K562 (cell line): Measurements from ENCODE around the gene MICALL2. TPM values are rescaled to one million over a fixed set of nuclear protein-coding genes. Genes with fewer than 3 reads are reported as not detected.

Experiments used
- ADNP ChIP-seq: fragments of 200-800 bp; sonication (Bioruptor generic); IDR thresholded peaks from 2 replicates; pipeline ENCODE4 v1.6.1; 2016; ENCODE audit warnings: missing genetic modification characterization, missing compliant biosample characterization
- E2F1 ChIP-seq: sonication (generic); formaldehyde crosslinking; IDR thresholded peaks from 2 replicates; pipeline ENCODE4 v1.8.1; 2023; ENCODE audit warnings: mild to moderate bottlenecking, missing genetic modification reagents, moderate library complexity
- GATA2 ChIP-seq: sonication (generic); formaldehyde crosslinking; IDR thresholded peaks from 2 replicates; pipeline ENCODE4 v1.4.0; 2020; ENCODE audit warnings: mild to moderate bottlenecking, missing genetic modification reagents
- MCM3 ChIP-seq: fragments of 450-650 bp; IDR thresholded peaks from 2 replicates; pipeline ENCODE4 v1.6.1; 2016
- NEUROD1 ChIP-seq: fragments of 150-350 bp; IDR thresholded peaks from 2 replicates; pipeline ENCODE4 v1.6.1; 2014; ENCODE audit warnings: borderline replicate concordance, low read length, low read depth; ENCODE audit not compliant: partially characterized antibody
- NFXL1 ChIP-seq: fragments of 450-650 bp; formaldehyde crosslinking; IDR thresholded peaks from 2 replicates; pipeline ENCODE4 v1.4.0; 2021; ENCODE audit warnings: mild to moderate bottlenecking
- PPARD ChIP-seq: fragments of 250-450 bp; sonication (Bioruptor Pico); IDR thresholded peaks from 2 replicates; pipeline ENCODE4 v1.8.0; 2022; ENCODE audit warnings: inconsistent platforms, mild to moderate bottlenecking, moderate library complexity
- SP1 ChIP-seq: sonication (generic); formaldehyde crosslinking; IDR thresholded peaks from 2 replicates; pipeline ENCODE4 v1.8.1; 2022; ENCODE audit warnings: mild to moderate bottlenecking, missing genetic modification reagents
- SP2 ChIP-seq: IDR thresholded peaks from 2 replicates; pipeline ENCODE4 v1.6.1; 2011; ENCODE audit warnings: mild to moderate bottlenecking, low read depth, low read length, moderate library complexity; ENCODE audit not compliant: poor library complexity, severe bottlenecking; ENCODE audit errors: extremely low read depth
- TAF1 ChIP-seq: IDR thresholded peaks from 2 replicates; pipeline ENCODE4 v1.6.1; 2011; ENCODE audit warnings: mild to moderate bottlenecking, low read length, moderate library complexity; ENCODE audit not compliant: insufficient read depth, control insufficient read depth, severe bottlenecking; ENCODE audit errors: extremely low read depth
- TOE1 ChIP-seq, 2 experiments: fragments of 450-650 bp in 1 of 2; sonication (generic) in 1 of 2; formaldehyde crosslinking in 1 of 2; IDR thresholded peaks; 2 replicates each; pipeline versions ENCODE4 v1.7.1 to v1.8.0; 2016 to 2022; ENCODE audit warnings: borderline replicate concordance in 2 of 2, mild to moderate bottlenecking in 2 of 2, antibody characterized with exemption in 1 of 2, inconsistent platforms in 1 of 2, low read depth in 1 of 2, missing genetic modification reagents in 1 of 2, moderate library complexity in 1 of 2
- UBTF ChIP-seq, 2 experiments: IDR thresholded peaks; 2 replicates each; pipeline ENCODE4 v1.6.1; 2012; ENCODE audit warnings: improper control_type of control experiment in 2 of 2, low read depth in 2 of 2, low read length in 2 of 2, borderline replicate concordance in 1 of 2
- WHSC1 ChIP-seq: IDR thresholded peaks from one replicate; pipeline ENCODE4 v1.6.1; 2012; ENCODE audit warnings: low read length, control low read depth, inconsistent platforms
- ZKSCAN1 ChIP-seq: fragments of 150-350 bp; IDR thresholded peaks from 2 replicates; pipeline ENCODE4 v1.6.1; 2016; ENCODE audit warnings: low read depth, low read length
- ZNF324 ChIP-seq: fragments of 250-450 bp; sonication (Bioruptor Pico); IDR thresholded peaks from 2 replicates; pipeline ENCODE4 v1.4.0; 2020; ENCODE audit warnings: mild to moderate bottlenecking
- ZNF512 ChIP-seq: IDR thresholded peaks from 2 replicates; pipeline ENCODE4 v1.6.1; 2016; ENCODE audit warnings: missing genetic modification characterization, missing compliant biosample characterization
- ZNF583 ChIP-seq: fragments of 250-450 bp; sonication (Bioruptor Pico); IDR thresholded peaks from 2 replicates; pipeline ENCODE4 v1.4.0; 2020
- ZNF717 ChIP-seq: fragments of 250-450 bp; sonication (Bioruptor Pico); IDR thresholded peaks from 2 replicates; pipeline ENCODE4 v1.5.0; 2021
- polyA plus RNA-seq, 8 experiments: library from polyadenylated mRNA; depleted of rRNA in 4 of 8; stranded (reverse) in 5 of 8; unstranded in 3 of 8; fragments of >200 nt; fragmentation: Nextera tagmentation in 2 of 8; fragmentation: Illumina TruSeq in 1 of 8; extraction: Ambion mirVana in 2 of 8; extraction: Trizol in 1 of 8; gene quantifications; 2 replicates each; pipeline versions ENCODE4 v1.2.1 to v1.2.3, GENCODE V29; 2011 to 2014; ENCODE audit warnings: inconsistent platforms in 1 of 8, missing spikeins in 1 of 8
- total RNA-seq, 7 experiments: library from RNA; depleted of rRNA in 6 of 7; stranded (reverse); fragments of >200 nt in 6 of 7; fragmentation: Illumina TruSeq in 2 of 7; extraction: Trizol in 2 of 7; gene quantifications; 2 replicates each; pipeline versions ENCODE4 v1.2.1 to v1.2.3, GENCODE V29; 2011 to 2021; ENCODE audit warnings: low replicate concordance in 1 of 7
- TF ChIP-seq, protein P1 (sequence below): sonication (generic); formaldehyde crosslinking; IDR thresholded peaks from 2 replicates; pipeline ENCODE4 v1.5.0; 2020; ENCODE audit warnings: missing genetic modification reagents
- TF ChIP-seq, protein P2 (sequence below): fragments of 250-450 bp; sonication (Bioruptor Pico); IDR thresholded peaks from 2 replicates; pipeline ENCODE4 v1.5.0; 2021

MICALL2 gene
- total and polyA plus RNA-seq, 9 of the 15 experiments (the other 6 are each of a cell fraction or from before 2014, with no cell fraction given): 1.8 to 103 (median 17.0) TPM

- no peak for TF ChIP-seq ZNF512
- no peak for TF ChIP-seq ZNF717
- TF ChIP-seq NEUROD1: peak; percentile 47
- no peak for TF ChIP-seq GATA2 (CRISPR knock-in tag)
- no peak for TF ChIP-seq TOE1 (IDR thresholded peaks at IDR 0.05; ENCODE audit: borderline replicate concordance)
- peak; percentile 88; the same call in 1 of the 2 replicates for TF ChIP-seq TOE1 (CRISPR knock-in tag; IDR thresholded peaks at IDR 0.05; ENCODE audit: borderline replicate concordance, low read depth)
- TF ChIP-seq MCM3: no peak
- TF ChIP-seq PPARD (CRISPR knock-in tag): no peak
- no peak for TF ChIP-seq SP2
- TF ChIP-seq NFXL1 (CRISPR knock-in tag): no peak
- peak; percentile 75; the same call in 1 of the 2 replicates for TF ChIP-seq E2F1 (CRISPR knock-in tag)
- peak; percentile 35 for TF ChIP-seq SP1 (CRISPR knock-in tag)
- peak; percentile 69 for TF ChIP-seq TAF1
- TF ChIP-seq ADNP (tag): no peak
- no peak for TF ChIP-seq ZKSCAN1
- TF ChIP-seq WHSC1: no peak
- TF ChIP-seq UBTF (IDR thresholded peaks at IDR 0.05; ENCODE audit: borderline replicate concordance in 1 of 2, low read depth in 2 of 2, low read length in 2 of 2): peak; percentile 48 to 80; a peak in 1 of 4 replicates
- TF ChIP-seq, protein P1, sequence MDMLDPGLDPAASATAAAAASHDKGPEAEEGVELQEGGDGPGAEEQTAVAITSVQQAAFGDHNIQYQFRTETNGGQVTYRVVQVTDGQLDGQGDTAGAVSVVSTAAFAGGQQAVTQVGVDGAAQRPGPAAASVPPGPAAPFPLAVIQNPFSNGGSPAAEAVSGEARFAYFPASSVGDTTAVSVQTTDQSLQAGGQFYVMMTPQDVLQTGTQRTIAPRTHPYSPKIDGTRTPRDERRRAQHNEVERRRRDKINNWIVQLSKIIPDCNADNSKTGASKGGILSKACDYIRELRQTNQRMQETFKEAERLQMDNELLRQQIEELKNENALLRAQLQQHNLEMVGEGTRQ (CRISPR knock-in tag): no peak
- TF ChIP-seq ZNF583: no peak
- TF ChIP-seq ZNF324 (CRISPR knock-in tag): no peak
- TF ChIP-seq, protein P2, sequence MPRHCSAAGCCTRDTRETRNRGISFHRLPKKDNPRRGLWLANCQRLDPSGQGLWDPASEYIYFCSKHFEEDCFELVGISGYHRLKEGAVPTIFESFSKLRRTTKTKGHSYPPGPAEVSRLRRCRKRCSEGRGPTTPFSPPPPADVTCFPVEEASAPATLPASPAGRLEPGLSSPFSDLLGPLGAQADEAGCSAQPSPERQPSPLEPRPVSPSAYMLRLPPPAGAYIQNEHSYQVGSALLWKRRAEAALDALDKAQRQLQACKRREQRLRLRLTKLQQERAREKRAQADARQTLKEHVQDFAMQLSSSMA (CRISPR knock-in tag): no peak
These were observed at the start of gene MICALL2 (continued) for GRCh38 chr7:1458683-1459511.
